Testis (tissue), 3 donors: ENCODE measurements around the gene ZNF516. TPM values are rescaled to one million over a fixed set of nuclear protein-coding genes. Genes with fewer than 3 reads are reported as not detected.

Experiments
- DNase-seq: peaks from one replicate; pipeline ENCODE4 v3.0.0-alpha.2; 2019
- H3K27ac ChIP-seq, 2 donors: fragments of 200-600 bp; sonication (generic); one replicate each; pipeline ENCODE4 v1.5.1; 2019
- H3K27me3 ChIP-seq: fragments of 200-600 bp; sonication (generic); one replicate; pipeline ENCODE4 v1.5.1; 2019
- H3K36me3 ChIP-seq: fragments of 200-600 bp; sonication (generic); one replicate; pipeline ENCODE4 v1.5.1; 2017; ENCODE audit warnings: low read depth; ENCODE audit errors: missing control alignments
- H3K4me1 ChIP-seq: fragments of 200-600 bp; sonication (generic); one replicate; pipeline ENCODE4 v1.5.1; 2019
- H3K4me3 ChIP-seq, 2 donors: fragments of 200-600 bp; sonication (generic); one replicate each; pipeline ENCODE4 v1.5.1; 2017 to 2019
- H3K9me3 ChIP-seq: fragments of 200-600 bp; sonication (generic); one replicate; pipeline ENCODE4 v1.5.1; 2017
- POLR2A ChIP-seq: fragments of 450-650 bp; IDR thresholded peaks from one replicate; pipeline ENCODE4 v1.6.1; 2017; ENCODE audit warnings: antibody characterized with exemption, mild to moderate bottlenecking, moderate library complexity
- WGBS, 2 donors: methylation state at CpG; one replicate each; pipeline ENCODE4 v1.1.5; 2018; 5-methylcytosine and 5-hydroxymethylcytosine counted together
- intact Hi-C: fragments of 100-400 bp; cut with DNase I; formaldehyde crosslinking; loops from one replicate; pipeline ENCODE4 v1.15.1; 2023; ENCODE audit warnings: low total_unique reads
- polyA plus RNA-seq: library from polyadenylated mRNA; stranded (reverse); fragments of 350-450 nt; fragmentation: Illumina TruSeq; extraction: RNeasy Lipid Tissue Mini Kit (QIAGEN cat#74804); gene quantifications from one replicate; pipeline ENCODE4 v1.2.3, GENCODE V29; 2014; ENCODE audit warnings: low read depth, low replicate concordance; ENCODE audit not compliant: insufficient read depth
- total RNA-seq, 2 donors: library from RNA; depleted of rRNA; stranded (reverse); fragments of >200 nt; gene quantifications; one replicate each; pipeline ENCODE4 v1.2.3, GENCODE V29; 2016
- TF ChIP-seq, protein P1 (sequence below), 3 experiments: fragments of 450-650 bp in 2 of 3; fragments of 200-600 bp in 1 of 3; sonication (generic) in 1 of 3; IDR thresholded peaks; one replicate each; pipeline ENCODE4 v1.5.1; 2016 to 2019; ENCODE audit warnings: antibody characterized with exemption in 3 of 3, mild to moderate bottlenecking in 2 of 3, moderate library complexity in 1 of 3

The ZNF516 gene
- total and polyA plus RNA-seq, 3 donors from 2014 or later: 79.0 to 212 (median 189) TPM

DNA sequence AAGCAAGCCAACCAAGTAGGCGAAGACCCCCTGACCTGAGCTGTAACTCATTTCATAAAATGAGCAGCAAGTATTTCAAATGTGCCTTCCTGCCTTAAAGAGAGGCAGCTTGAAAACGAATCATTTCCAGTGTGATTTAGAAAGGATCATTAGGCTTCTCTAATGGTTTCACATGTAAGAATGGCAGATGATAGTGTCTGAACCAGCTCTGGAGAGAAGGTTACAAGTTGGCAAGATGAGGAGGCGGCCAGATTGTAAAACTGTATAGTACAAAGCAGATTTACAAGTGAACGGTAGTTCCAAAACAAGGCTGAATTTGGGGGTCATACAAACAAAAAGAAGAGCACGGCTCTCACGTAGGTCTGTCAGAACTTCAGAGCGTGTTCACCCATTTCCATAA, 132.4 kb downstream of the ZNF516 start:
- no peaks in the 10 kb centered on the region for H3K9me3 ChIP-seq
- no peak for TF ChIP-seq POLR2A
- TF ChIP-seq, protein P1, sequence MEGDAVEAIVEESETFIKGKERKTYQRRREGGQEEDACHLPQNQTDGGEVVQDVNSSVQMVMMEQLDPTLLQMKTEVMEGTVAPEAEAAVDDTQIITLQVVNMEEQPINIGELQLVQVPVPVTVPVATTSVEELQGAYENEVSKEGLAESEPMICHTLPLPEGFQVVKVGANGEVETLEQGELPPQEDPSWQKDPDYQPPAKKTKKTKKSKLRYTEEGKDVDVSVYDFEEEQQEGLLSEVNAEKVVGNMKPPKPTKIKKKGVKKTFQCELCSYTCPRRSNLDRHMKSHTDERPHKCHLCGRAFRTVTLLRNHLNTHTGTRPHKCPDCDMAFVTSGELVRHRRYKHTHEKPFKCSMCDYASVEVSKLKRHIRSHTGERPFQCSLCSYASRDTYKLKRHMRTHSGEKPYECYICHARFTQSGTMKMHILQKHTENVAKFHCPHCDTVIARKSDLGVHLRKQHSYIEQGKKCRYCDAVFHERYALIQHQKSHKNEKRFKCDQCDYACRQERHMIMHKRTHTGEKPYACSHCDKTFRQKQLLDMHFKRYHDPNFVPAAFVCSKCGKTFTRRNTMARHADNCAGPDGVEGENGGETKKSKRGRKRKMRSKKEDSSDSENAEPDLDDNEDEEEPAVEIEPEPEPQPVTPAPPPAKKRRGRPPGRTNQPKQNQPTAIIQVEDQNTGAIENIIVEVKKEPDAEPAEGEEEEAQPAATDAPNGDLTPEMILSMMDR (IDR thresholded peaks at IDR 0.05): no peak
- no peaks in the 10 kb centered on the region for H3K36me3 ChIP-seq
- peak; percentile 2 for DNase-seq
- H3K4me1 ChIP-seq: peaks cover 3% of the 10 kb centered on the region
- no peak overlapping the region for H3K4me3 ChIP-seq
- no peak overlapping the region for H3K27ac ChIP-seq
- intact Hi-C loops: no loop called here
- WGBS, 2 donors: 64 to 69% methylated on average over 7 of the region's 7 CpGs
- H3K27me3 ChIP-seq: no peaks in the 10 kb centered on the region

DNA sequence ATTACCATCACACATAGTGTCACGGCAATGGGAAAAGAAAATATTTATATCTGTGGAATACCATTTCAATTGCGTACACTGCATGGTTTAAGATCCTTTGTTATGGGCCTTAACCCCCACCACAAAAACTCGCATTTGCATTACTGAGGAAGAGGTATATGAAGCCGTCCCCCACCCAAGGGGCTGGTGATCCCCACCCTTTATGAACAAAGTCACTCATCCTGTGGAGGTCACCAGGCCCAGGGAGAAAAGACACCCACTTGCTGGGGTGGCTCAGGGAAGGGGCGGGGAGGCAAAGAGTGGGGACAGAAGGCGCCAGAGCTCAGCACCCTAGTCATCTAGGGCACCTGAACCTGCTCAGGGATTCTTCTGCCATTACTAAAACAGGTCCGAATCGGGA, 133.8 kb downstream of the ZNF516 start:
- no peaks in the 10 kb centered on the region for H3K9me3 ChIP-seq
- H3K4me3 ChIP-seq: no peak overlapping the region
- H3K27me3 ChIP-seq: no peaks in the 10 kb centered on the region
- WGBS, 2 donors: 95% methylated on average over 8 of the region's 8 CpGs
- DNase-seq: peak; percentile 9
- peaks cover 3% of the 10 kb centered on the region for H3K4me1 ChIP-seq
- no peak overlapping the region for H3K27ac ChIP-seq
- no peaks in the 10 kb centered on the region for H3K36me3 ChIP-seq
- TF ChIP-seq, protein P1 (IDR thresholded peaks at IDR 0.05): no peak
- no peak for TF ChIP-seq POLR2A
- intact Hi-C loops: no loop called here

DNA sequence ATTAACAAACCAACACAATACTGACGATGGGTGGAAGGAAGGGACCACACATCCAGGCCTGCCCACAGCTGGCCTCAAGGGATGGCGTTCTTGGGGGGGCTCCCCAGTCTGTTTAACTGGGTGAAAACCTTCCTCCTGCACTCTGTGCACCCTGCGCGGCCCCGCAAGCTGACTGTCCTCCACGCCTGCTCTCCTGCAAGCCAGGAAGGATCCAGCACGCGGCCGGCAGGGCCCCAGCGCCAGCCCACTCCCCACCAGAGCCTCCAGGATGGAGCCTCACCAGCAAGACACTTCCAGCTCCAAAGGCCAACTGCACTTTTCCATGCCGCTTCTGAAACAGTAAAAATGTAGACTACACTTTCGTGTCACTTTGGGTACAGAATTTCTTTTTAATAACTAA, 135.1 kb downstream of the ZNF516 start:
- Histone ChIP-seq H3K36me3 (no peaks in the 10 kb centered on the region), H3K27ac (no peak overlapping the region), H3K9me3 (no peaks in the 10 kb centered on the region), H3K4me3 (no peak overlapping the region), H3K27me3 (no peaks in the 10 kb centered on the region), H3K4me1 (peaks cover 3% of the 10 kb centered on the region)
- DNase-seq: peak; percentile 2
- TF ChIP-seq, protein P1 (IDR thresholded peaks at IDR 0.05): no peak
- no peak for TF ChIP-seq POLR2A
- intact Hi-C loops: loop anchor here (10.0 kb wide), 1 partner anchor 95 kb away; no protein-coding TSS in a partner anchor
- 95 to 96% methylated on average over 12 of the region's 12 CpGs for WGBS, 2 donors

DNA sequence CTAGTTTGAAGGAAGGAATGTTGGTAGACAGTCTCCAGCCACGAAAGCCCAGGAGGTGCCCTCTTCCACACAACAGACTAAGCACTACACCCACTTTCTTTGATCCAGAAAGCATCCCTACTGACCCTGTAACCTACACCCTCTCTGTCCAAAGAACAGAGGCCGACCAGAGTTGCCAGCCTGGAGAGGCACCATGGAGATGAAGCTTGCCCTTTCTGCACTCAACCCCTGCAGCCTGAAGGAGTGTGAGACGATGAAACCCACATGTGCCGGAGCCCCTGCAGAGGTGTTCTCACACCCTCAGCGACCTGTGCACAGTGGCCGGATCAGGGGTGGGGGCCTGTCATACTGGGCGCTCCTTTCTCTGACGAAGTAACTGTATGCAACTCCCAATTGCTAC, 136.3 kb downstream of the ZNF516 start:
- intact Hi-C loops: loop anchor here (10.0 kb wide), 1 partner anchor 94 kb away; no protein-coding TSS in a partner anchor
- H3K4me1 ChIP-seq: peaks cover 3% of the 10 kb centered on the region
- H3K4me3 ChIP-seq: no peak overlapping the region
- H3K36me3 ChIP-seq: no peaks in the 10 kb centered on the region
- H3K27ac ChIP-seq: no peak overlapping the region
- WGBS, 2 donors: 90 to 93% methylated on average over 8 of the region's 8 CpGs
- H3K9me3 ChIP-seq: no peaks in the 10 kb centered on the region
- no peaks in the 10 kb centered on the region for H3K27me3 ChIP-seq
- TF ChIP-seq, protein P1 (IDR thresholded peaks at IDR 0.05): no peak
- TF ChIP-seq POLR2A: no peak
- DNase-seq: peak; percentile 9

DNA sequence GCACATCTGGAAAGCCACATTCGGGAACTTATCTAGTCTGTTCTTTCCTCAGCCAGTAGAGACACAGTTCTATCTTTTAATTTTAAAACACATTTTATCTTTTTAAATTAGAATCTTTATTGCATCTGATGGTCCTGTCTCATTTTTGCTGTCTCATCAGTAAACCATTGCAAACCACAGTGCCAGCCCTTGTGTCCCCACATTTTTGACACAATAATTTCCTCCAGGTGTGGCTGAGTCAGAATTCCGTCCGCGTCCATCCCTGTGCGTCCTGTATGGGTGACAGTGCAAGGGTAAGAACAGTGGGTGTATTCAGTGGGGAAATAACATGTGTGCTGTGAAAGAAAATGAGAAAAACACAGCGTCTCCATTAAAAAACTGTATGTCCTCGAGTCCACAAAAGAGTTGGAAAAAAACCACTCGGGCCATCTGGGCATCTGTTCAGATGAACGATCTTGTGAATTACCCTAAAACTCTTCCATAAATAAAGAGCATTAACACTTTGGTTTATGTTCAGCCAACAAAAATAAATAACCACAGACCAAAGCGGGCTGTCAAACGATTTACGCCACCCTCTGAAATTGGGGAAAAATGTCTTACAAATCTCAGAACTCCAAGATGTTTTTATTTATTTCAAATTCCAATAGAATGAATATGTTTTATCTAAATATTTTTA, 137.3 kb downstream of the ZNF516 start:
- Histone ChIP-seq H3K27ac (no peak overlapping the region), H3K4me3 (no peak overlapping the region), H3K36me3 (no peaks in the 10 kb centered on the region), H3K4me1 (peaks cover under 1% of the 10 kb centered on the region), H3K9me3 (no peaks in the 10 kb centered on the region), H3K27me3 (no peaks in the 10 kb centered on the region)
- intact Hi-C loops: loop anchor here (10.0 kb wide), 1 partner anchor 93 kb away; no protein-coding TSS in a partner anchor
- no peak for TF ChIP-seq POLR2A
- TF ChIP-seq, protein P1 (IDR thresholded peaks at IDR 0.05): no peak
- DNase-seq: peak; percentile 13
- WGBS, 2 donors: 63 to 78% methylated on average over 12 of the region's 12 CpGs
